Activated CD4-positive, alpha-beta T cell treated with anti-CD3 and anti-CD28 coated beads, Interleukin-2, amount 10 ng/mL, durations not matched to agents 7 days and 5 days (primary cell): ENCODE data around the gene C1orf226. TPM values are rescaled to one million over a fixed set of nuclear protein-coding genes. Genes with fewer than 3 reads are reported as not detected.

ENCODE experiments used
- CTCF ChIA-PET: fragments of 350-600 bp; sonication (Branson Sonifier 250); formaldehyde crosslinking; loops from one replicate; lab custom pipeline; 2021; ENCODE audit warnings: antibody characterized with exemption; lab: Charles Lee
- POLR2A ChIA-PET: fragments of 350-600 bp; sonication (Branson Sonifier 250); formaldehyde crosslinking; loops from one replicate; lab custom pipeline; 2021; ENCODE audit warnings: antibody characterized with exemption; lab: Charles Lee
- DNase-seq: peaks from one replicate; pipeline ENCODE4 v3.0.0-alpha.2; 2020
- H3K27ac Mint-ChIP-seq: one replicate; pipeline ENCODE4 v1.8.0; 2021; ENCODE audit warnings: mild to moderate bottlenecking, moderate library complexity, mixed read lengths
- H3K27me3 Mint-ChIP-seq: one replicate; pipeline ENCODE4 v1.8.0; 2021; ENCODE audit warnings: mixed read lengths
- H3K36me3 Mint-ChIP-seq: one replicate; pipeline ENCODE4 v1.8.0; 2021; ENCODE audit warnings: low read depth, mixed read lengths
- H3K4me1 Mint-ChIP-seq: one replicate; pipeline ENCODE4 v1.8.0; 2021; ENCODE audit warnings: mixed read lengths
- H3K4me3 Mint-ChIP-seq: one replicate; pipeline ENCODE4 v1.8.0; 2021; ENCODE audit warnings: mild to moderate bottlenecking, moderate library complexity, mixed read lengths
- H3K9me3 Mint-ChIP-seq: one replicate; pipeline ENCODE4 v1.8.0; 2021; ENCODE audit warnings: mixed read lengths
- total RNA-seq, 2 experiments: library from RNA; stranded (reverse); gene quantifications; one replicate each; pipeline ENCODE4 v1.2.3, GENCODE V29; 2021

Gene C1orf226
- total RNA-seq, 2 experiments from 2014 or later: not detected

DNA sequence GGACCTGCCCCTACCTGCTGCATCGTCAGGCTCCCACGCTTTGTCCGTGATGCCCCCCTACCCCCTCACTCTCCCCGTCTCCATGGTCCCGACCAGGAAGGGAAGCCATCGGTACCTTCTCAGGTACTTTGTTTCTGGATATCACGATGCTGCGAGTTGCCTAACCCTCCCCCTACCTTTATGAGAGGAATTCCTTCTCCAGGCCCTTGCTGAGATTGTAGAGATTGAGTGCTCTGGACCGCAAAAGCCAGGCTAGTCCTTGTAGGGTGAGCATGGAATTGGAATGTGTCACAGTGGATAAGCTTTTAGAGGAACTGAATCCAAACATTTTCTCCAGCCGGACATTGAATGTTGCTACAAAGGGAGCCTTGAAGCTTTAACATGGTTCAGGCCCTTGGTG, 13.8 kb upstream of the C1orf226 start:
- ChIA-PET CTCF (interaction anchor here (1.9 kb wide), 1 partner anchor 11 kb away, joined by 5 read pairs; no protein-coding TSS in a partner anchor), POLR2A (no interaction called here)
- H3K4me1 Mint-ChIP-seq: no peaks in the 10 kb centered on the region

DNA sequence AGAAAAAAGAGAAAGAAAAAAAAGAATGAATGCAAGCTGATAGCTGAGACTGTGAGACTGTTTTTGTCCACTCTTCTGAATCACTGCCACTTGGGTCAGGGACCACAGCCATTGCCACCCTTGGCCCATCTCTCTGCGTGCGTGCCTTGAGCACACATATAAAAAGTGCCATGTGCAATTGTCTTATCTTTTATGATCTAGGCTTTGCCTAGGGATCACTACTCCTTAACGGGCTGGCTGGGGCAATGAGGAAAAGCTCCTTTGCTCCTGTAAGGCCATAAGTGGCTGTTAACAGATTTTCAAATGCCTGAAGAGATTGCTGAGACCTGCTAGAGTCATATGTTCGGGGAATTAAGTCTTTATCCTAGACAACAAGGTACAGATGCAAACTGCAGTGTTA, 13.1 kb upstream of the C1orf226 start:
- H3K27ac Mint-ChIP-seq: no peak overlapping the region
- no peaks in the 10 kb centered on the region for H3K9me3 Mint-ChIP-seq
- no peaks in the 10 kb centered on the region for H3K27me3 Mint-ChIP-seq
- H3K4me3 Mint-ChIP-seq: no peak overlapping the region
- POLR2A ChIA-PET: no interaction called here
- CTCF ChIA-PET: no interaction called here
- DNase-seq: no peak
- H3K36me3 Mint-ChIP-seq: no peaks in the 10 kb centered on the region
- H3K4me1 Mint-ChIP-seq: no peaks in the 10 kb centered on the region

More for the DNA sequence above, 13.8 kb upstream of the C1orf226 start:
- H3K27ac Mint-ChIP-seq: no peak overlapping the region
- no peaks in the 10 kb centered on the region for H3K36me3 Mint-ChIP-seq
- H3K4me3 Mint-ChIP-seq: no peak overlapping the region
- DNase-seq: no peak
- H3K27me3 Mint-ChIP-seq: no peaks in the 10 kb centered on the region
- no peaks in the 10 kb centered on the region for H3K9me3 Mint-ChIP-seq

DNA sequence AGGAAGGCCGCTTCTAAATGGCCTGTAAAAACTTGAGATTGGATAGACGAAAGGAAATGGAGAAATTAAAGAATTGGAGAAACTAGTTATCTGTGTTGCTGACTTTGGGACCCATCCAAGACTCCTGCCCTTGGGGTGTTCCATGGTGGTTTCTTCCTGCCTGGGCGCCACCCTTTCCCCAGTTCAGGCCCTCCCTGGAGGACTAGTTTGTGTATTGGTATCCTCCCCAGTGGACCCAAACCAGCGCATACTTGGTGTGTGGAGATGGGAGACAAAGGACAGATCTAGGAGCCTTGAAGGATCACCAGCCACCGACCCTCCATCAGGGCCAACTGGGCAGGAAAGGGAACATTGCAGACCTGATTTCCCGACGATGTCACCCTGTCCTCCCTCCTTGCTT, 12.0 kb upstream of the C1orf226 start:
- Mint-ChIP-seq H3K27ac (no peak overlapping the region), H3K9me3 (no peaks in the 10 kb centered on the region), H3K4me1 (no peaks in the 10 kb centered on the region), H3K27me3 (no peaks in the 10 kb centered on the region), H3K36me3 (no peaks in the 10 kb centered on the region), H3K4me3 (no peak overlapping the region)
- POLR2A ChIA-PET: no interaction called here
- CTCF ChIA-PET: no interaction called here
- DNase-seq: no peak

DNA sequence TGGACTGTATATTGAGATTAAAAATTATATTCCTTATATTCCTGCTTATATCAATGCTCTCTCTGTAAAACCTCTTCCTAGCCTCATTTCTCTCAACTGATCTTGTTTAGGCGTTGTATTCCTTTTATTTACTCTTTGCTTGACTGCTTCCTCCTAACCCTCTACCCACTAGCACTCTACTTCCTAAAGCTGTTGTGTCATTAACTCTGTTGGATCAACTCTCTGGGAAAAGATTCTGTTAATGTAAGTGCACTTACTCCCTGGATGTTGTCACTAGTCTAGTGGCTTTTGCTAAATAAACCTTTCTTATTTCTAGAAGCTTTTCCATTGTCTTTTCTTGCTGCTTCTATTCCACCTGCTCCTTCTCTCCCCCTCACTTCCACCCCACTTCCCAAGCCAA, 11.4 kb upstream of the C1orf226 start:
- ChIA-PET CTCF (no interaction called here), POLR2A (no interaction called here)
- DNase-seq: no peak
- Mint-ChIP-seq H3K4me3 (no peak overlapping the region), H3K9me3 (no peaks in the 10 kb centered on the region), H3K36me3 (no peaks in the 10 kb centered on the region), H3K27ac (no peak overlapping the region), H3K4me1 (no peaks in the 10 kb centered on the region), H3K27me3 (no peaks in the 10 kb centered on the region)

DNA sequence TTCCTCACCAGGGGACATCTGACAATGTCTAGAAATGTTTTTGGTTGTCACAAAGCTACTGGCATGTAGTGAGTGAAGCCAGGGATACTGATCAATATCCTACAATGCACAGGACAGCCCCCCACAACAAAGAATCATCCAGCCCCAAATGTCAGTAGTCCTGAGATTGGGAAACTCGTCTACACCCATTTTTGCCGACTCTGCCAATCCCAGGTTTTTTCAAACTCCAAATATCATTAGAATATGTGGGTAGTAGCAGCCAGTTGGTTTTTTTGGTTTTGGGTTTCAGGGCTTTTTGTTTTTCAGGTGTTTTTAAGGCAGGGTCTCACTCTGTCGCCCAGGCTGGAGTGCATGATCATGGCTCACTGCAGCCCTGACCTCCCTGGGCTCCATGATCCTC, 10.8 kb upstream of the C1orf226 start:
- Mint-ChIP-seq H3K9me3 (no peaks in the 10 kb centered on the region), H3K27ac (no peak overlapping the region), H3K4me3 (no peak overlapping the region), H3K36me3 (no peaks in the 10 kb centered on the region), H3K27me3 (no peaks in the 10 kb centered on the region), H3K4me1 (no peaks in the 10 kb centered on the region)
- ChIA-PET POLR2A (no interaction called here), CTCF (no interaction called here)
- no peak for DNase-seq

DNA sequence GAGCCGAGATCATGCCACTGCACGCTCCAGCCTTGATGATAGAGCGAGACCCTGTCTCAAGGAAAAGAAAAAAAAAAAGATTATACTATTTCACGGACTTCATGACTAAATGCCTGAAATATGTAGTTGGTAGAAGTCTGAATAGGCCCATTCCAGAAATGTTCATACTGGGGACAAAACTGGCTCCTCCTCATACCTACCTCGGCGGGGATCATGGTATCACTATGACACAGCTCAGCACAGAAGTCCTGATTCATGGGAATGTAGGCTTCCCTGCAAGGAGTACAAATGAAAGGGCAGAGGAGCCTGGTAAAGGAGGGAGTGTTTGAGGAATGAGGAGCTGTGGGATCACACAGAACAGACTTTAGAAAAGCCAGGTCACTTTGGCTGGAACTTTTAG, 9.9 kb upstream of the C1orf226 start:
- no peaks in the 10 kb centered on the region for H3K4me1 Mint-ChIP-seq
- H3K9me3 Mint-ChIP-seq: no peaks in the 10 kb centered on the region
- H3K27me3 Mint-ChIP-seq: no peaks in the 10 kb centered on the region
- no peaks in the 10 kb centered on the region for H3K36me3 Mint-ChIP-seq
- H3K4me3 Mint-ChIP-seq: no peak overlapping the region
- ChIA-PET CTCF (no interaction called here), POLR2A (no interaction called here)
- DNase-seq: no peak
- no peak overlapping the region for H3K27ac Mint-ChIP-seq

DNA sequence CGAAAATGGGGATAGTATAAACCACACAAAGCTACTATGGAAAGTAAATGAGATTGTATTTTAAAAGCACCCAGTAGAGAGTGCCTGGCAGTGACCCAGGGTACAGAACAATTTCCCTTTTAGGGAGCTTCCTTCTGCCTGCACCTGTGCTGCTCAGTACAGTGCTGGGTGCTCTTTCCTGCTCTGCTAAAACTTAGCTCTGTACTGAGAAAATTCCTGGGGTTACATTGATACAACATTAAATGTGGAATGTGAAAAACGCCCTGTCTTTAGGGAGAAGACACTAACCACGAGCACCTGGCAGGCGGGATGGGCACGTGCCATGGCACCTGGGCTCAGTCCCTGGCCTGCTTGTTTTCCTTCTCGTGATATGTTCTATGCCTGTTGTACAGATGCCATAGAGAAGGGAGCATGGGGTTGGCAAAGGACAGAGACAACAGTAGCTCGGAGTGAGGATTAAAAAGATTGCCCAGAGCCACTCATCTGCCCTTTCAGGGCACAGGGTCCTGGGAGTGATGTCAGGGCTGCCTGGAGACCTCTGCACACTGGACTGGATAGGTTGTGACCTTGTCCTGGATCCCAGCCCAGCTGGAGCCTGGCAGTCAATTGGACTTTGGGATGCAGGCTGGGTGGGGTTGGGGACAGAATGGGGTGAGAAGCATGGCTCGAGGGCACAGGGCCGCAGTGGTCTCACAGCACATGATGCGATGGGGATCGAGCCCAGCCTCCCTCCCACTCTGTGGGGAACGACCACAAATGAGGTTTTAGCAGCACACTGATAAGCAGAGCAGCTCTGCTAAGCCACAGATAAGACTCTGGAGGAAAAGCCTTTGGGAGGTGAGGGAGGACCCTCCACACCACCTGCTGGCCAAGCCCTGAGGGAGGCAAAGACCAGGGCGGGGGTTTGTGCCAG, 9.1 kb upstream of the C1orf226 start:
- ChIA-PET POLR2A (no interaction called here), CTCF (no interaction called here)
- H3K4me3 Mint-ChIP-seq: no peak overlapping the region
- no peaks in the 10 kb centered on the region for H3K27me3 Mint-ChIP-seq
- no peak overlapping the region for H3K27ac Mint-ChIP-seq
- no peaks in the 10 kb centered on the region for H3K4me1 Mint-ChIP-seq
- DNase-seq: no peak
- no peaks in the 10 kb centered on the region for H3K9me3 Mint-ChIP-seq
- no peaks in the 10 kb centered on the region for H3K36me3 Mint-ChIP-seq

DNA sequence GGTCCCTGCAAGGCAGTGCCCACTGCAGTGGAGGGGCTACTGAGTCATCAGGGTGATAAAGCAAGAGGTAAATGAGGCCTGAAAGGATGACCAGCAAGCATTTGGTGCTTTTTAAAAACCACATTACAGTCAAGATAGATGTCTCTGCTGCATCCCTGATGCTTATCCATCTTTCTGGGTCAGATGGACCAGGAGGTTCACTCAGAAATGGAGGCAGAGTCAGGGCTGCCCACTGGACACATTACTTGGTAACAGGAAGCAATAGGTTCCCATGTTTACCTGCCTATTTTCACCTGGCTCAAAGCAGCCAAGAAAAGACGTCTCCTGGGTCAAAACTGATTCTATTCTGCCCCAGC, 8.5 kb upstream of the C1orf226 start:
- POLR2A ChIA-PET: no interaction called here
- CTCF ChIA-PET: no interaction called here
- Mint-ChIP-seq H3K9me3 (no peaks in the 10 kb centered on the region), H3K36me3 (no peaks in the 10 kb centered on the region), H3K4me1 (no peaks in the 10 kb centered on the region), H3K27me3 (no peaks in the 10 kb centered on the region), H3K27ac (no peak overlapping the region), H3K4me3 (no peak overlapping the region)
- no peak for DNase-seq

DNA sequence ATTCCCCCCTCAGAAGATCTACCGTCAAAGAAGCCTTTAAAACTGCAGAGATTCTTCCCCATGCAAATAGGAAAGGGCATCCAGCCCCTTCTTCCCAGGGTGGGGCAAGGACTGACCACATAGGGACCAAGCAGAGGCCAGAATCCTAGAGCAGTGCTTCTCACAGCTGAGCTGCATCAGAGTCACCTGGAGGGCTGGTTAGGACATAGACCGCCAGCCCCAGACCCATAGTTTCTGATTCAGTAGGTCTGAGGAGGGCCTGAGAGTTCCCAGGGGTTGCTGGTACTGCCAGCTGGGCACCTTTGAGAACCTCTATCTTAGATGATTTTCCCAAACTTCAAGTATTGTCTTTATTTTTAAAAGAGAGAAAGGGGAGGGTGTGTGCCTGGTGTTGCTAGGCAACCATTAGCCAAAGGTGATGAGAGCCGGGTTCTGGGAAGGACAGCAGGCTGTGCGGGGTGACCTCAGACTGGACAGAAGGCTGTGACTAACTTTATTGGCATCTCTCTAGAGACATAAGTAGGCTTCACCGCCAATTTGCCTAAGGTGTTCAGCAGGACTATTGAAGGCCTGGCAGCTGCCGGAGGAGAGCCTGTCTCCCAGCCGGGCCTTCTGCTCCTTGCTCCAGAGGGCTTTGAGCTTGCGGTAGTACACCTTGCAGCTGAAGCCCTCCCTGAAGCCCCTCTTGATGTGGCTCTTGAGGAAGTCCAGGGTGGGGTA, 7.8 kb upstream of the C1orf226 start:
- no peaks in the 10 kb centered on the region for H3K9me3 Mint-ChIP-seq
- no peaks in the 10 kb centered on the region for H3K27me3 Mint-ChIP-seq
- no peaks in the 10 kb centered on the region for H3K4me1 Mint-ChIP-seq
- H3K4me3 Mint-ChIP-seq: no peak overlapping the region
- CTCF ChIA-PET: no interaction called here
- POLR2A ChIA-PET: no interaction called here
- H3K27ac Mint-ChIP-seq: no peak overlapping the region
- no peak for DNase-seq
- no peaks in the 10 kb centered on the region for H3K36me3 Mint-ChIP-seq

DNA sequence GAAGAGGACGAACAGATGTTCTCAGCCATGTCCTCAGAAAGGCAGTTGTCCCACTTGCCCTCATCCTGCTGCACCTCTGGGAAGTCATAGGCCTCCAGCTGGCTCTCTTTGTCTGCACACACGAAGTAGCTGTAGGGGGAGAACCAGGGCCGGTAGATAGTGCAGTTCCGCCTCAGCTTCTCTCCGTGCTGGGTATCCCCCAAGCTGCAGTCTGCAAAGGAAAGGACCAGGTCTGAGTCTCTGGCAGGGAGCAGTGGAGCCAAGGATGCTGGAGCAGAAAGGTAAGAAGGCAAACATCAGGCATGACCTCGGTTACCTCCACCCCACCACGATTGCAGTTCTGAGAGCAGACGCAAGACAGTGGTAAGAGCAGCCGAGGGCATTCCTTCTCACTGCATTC, 7.1 kb upstream of the C1orf226 start:
- Mint-ChIP-seq H3K4me3 (no peak overlapping the region), H3K27ac (no peak overlapping the region), H3K4me1 (no peaks in the 10 kb centered on the region), H3K27me3 (no peaks in the 10 kb centered on the region), H3K36me3 (no peaks in the 10 kb centered on the region), H3K9me3 (no peaks in the 10 kb centered on the region)
- ChIA-PET CTCF (no interaction called here), POLR2A (no interaction called here)
- no peak for DNase-seq

DNA sequence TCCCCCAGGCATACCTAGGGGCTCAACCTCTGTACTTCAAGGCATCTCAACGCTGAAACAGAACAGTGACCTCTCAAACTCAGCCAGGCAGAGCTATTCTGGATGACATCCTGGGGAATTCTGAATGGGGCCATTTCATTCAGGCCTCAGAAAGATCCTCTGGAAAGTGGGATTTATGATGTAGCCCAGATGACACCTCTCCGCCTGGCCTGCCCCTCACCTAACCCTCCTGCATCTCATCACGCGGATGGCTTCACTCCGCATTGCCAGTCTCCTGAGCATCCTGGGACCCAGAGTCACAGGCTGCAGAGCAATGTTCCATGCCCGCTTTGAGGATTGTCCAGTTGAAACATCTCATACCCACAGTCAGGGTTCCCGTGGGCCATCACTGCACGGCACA, 6.1 kb upstream of the C1orf226 start:
- Mint-ChIP-seq H3K27ac (no peak overlapping the region), H3K9me3 (no peaks in the 10 kb centered on the region), H3K27me3 (no peaks in the 10 kb centered on the region), H3K4me1 (no peaks in the 10 kb centered on the region), H3K36me3 (no peaks in the 10 kb centered on the region), H3K4me3 (no peak overlapping the region)
- no peak for DNase-seq
- ChIA-PET POLR2A (no interaction called here), CTCF (no interaction called here)

DNA sequence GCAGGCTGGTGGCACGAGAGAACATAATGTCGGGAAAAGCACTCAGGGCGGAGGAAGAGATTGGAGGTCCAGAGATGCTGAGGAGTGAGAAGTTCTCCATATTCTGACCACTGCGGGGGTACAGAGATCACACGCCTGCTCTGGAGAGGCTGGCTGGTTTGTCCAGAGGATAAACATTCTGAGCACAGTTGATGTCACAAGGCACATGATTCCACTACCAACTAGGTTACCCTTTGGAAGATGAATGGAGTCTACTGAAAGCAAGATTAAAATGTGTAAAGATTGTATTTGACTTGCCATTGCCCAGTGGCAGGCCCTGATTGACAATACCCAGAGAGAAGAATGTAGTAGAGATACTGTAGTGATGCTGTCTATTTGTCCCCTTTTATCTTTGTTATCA, 4.8 kb upstream of the C1orf226 start, which contains the start of gene SPATA46:
Gene SPATA46 (minus strand): TSS at position 164 of the 400 bp plus-strand sequence. CDS start 64 bp downstream, at position 100.
- Mint-ChIP-seq H3K36me3 (no peaks in the 10 kb centered on the region), H3K4me3 (no peak within 1 kb of the TSS), H3K4me1 (no peaks in the 10 kb centered on the region), H3K27me3 (no peaks in the 10 kb centered on the region), H3K27ac (no peak within 1 kb of the TSS), H3K9me3 (no peaks in the 10 kb centered on the region)
- ChIA-PET POLR2A (no interaction called here), CTCF (no interaction called here)
- DNase-seq: no peak

DNA sequence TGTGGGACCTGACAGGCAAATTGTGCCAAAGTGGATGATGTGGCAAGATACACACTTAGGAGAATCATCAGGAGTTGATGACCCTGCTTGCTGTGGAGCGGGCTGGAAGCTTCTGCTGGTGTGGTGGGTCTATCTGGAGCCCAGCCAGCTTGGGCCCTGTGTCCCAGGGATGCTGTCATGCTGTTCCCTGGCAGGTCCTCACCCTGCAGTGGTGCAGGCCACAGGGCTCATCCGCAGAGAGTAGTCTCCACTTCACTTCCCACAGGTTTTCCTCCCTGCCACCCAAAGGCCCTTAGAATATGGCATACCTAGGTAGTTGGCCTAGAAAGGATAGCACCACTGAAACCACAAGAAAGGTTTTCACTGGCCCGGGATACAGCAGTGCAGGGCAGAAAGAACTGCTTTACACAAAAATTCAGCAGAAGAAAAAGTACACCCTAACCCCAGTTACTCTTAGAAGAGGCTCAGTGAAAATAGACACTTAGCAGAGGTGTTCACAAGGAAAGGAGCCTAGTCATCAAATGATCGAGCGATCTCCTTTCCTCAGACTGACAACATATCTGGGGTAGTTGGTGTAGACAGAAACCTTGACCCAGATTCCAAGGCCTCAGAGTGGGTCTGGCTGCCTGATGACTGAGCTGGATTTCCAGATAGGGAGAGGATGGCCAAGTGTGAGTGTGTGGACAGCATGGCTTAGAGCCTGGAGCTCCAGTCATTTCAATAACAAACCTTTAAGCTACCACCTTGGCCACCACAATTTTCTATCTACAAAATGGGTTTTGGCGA, 1.3 kb upstream of the C1orf226 start:
- Mint-ChIP-seq H3K4me1 (no peaks in the 10 kb centered on the region), H3K36me3 (no peaks in the 10 kb centered on the region), H3K9me3 (no peaks in the 10 kb centered on the region), H3K27me3 (no peaks in the 10 kb centered on the region), H3K27ac (no peak overlapping the region), H3K4me3 (no peak overlapping the region)
- DNase-seq: no peak
- ChIA-PET POLR2A (no interaction called here), CTCF (interaction anchor here (1.1 kb wide), 1 partner anchor 75 kb away, joined by 3 read pairs; no protein-coding TSS in a partner anchor)
